ENCODE results near the gene NRL.

Gene NRL

DNA sequence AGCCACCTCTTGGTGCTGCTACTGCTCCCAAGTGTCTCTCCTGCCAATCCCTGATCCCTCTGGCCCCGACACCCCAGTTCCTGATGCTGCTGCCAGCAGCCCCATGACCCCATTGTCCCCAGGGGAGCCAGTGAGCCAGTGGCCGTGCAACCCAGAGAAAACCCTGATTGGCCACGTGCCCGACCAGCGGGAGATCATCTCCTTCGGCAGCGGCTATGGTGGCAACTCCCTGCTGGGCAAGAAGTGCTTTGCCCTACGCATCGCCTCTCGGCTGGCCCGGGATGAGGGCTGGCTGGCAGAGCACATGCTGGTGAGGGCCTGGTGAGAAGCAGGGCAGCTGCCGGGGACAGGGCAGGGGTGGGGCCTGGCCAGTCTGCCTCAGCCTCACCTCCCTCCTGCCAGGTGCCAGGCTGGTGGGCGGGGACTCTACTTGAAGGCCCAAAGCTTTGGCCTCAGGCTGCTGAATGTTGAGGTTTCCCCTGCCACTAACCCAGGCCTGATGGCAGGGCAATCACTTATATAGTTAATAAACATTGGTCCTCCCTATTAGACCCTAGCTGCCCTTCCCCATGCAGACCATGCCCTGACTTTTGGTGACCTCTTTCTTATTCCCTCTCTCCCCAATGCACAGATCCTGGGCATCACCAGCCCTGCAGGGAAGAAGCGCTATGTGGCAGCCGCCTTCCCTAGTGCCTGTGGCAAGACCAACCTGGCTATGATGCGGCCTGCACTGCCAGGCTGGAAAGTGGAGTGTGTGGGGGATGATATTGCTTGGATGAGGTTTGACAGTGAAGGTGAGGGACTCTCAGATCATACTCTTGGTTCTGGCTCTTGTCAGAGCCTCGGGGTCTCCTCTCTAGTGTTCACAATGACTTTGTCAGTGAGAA, 15.6 kb downstream of the NRL start:
- DNase-seq (ENCODE audit: low spot score) = no peak

DNA sequence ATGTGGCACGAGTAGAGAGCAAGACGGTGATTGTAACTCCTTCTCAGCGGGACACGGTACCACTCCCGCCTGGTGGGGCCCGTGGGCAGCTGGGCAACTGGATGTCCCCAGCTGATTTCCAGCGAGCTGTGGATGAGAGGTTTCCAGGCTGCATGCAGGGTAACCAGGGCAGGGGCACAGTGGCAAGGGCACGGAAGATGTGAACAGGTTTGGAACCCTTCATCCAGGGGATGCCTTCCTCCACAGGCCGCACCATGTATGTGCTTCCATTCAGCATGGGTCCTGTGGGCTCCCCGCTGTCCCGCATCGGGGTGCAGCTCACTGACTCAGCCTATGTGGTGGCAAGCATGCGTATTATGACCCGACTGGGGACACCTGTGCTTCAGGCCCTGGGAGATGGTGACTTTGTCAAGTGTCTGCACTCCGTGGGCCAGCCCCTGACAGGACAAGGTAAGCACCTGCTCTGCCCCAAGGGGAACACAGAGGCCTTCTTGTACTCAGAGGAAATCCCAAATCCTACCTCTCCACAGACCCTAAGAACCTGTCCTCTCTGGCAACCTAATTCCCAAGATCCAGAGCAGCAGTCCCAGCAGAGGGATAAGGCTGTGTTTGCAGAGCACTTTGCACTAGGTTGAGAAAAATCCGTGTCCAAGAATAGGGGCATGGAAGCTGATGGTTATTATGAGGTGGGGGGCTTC, 16.4 kb downstream of the NRL start:
- DNase-seq (ENCODE audit: low spot score) = no peak

DNA sequence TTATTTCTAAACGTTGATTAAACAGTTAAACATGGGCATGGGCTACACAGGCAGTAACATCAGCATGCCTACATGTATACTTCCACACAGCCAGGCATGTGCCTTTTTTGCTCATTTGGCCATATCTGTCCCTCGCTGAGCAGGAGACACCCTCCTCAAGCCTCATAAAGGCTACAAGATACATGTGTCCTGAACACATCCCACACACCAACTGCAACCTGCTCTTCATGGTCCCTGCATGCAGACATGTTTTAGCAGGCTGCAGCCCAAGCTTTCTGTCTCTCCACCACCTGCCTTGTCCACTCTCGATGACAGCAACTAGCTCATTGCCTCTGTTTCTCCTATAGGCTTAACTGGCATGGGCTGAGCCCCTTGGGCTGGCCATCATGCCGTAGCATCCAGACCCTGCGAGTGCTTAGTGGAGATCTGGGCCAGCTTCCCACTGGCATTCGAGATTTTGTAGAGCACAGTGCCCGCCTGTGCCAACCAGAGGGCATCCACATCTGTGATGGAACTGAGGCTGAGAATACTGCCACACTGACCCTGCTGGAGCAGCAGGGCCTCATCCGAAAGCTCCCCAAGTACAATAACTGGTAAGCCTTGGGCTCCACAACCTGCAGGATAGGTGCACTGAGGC, 18.1 kb downstream of the NRL start:
- no peak for DNase-seq (ENCODE audit: low spot score)

DNA sequence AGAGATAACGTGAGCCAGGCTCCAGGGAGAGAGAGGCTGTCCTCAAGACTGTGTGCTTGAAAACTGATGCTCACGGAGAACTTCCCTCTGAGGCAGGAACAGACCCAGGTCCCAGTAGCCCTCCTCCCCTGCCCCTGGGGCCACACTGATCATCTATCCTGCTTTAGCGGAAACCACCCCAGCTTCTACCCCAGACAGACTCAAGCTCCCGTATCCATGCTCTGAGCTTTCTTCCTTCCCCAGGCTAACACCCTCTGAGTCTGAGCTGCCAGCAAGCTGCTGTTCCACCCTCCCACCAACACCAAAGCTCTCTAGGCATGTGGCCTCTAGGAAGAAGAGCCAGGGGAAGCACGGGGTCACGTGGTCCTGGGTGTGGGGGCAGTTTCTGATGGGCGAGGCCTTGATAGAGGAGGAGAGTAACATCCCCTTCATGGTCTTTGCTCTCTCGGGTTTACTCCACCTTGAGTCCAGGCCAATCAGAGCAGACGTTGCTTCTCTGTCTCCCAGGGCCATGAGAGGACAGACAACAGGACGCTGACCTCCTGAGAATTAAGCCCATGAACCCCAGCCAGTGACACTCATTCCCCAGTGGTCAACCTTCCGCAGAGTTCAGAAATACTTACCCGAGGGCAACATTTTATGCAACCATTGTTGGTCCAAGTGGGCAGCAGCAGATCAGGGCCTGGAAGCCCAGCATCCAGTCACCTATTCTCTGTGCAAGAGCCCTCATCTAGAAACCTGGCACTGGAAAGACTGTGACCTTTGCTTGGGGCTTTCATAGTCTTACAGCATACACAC, 19.3 kb downstream of the NRL start:
- peak; percentile 85 for DNase-seq (ENCODE audit: low spot score)

DNA sequence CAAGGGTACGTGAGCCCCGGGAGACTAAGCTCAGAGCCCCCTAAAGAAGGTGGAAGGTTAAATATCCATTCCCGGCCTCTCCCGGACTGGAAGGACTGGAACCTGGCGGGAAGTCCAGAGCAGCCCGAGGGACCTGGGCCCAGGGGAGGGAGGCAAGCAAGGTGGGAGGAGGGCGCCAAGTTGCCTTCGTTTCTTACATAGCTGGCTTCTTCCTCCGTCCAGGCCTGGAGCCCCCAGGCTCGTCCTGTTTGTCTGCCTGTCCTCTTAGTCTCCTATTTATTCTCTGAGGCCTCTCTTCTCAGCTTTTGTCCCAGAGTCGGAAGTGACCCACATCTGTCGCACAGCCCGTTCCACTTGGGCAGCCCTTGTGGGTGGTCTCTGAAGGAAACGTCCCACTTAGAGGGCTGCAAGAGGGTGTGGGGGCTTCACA, 19.9 kb downstream of the NRL start:
- no peak for DNase-seq (ENCODE audit: low spot score)

- DNase-seq (ENCODE audit: low spot score) = peak; percentile 100
Observed at GRCh38 chr14:24093901-24094840, 20.6 kb downstream of the NRL start, which contains the start of gene PCK2. Gene PCK2, plus strand, starts transcription at chr14:24094311. Its CDS starts 95 bp downstream, at chr14:24094406.

GRCh38 chr14:24093207-24093900, 21.4 kb downstream of the NRL start:
- DNase-seq (ENCODE audit: low spot score) = no peak

DNA sequence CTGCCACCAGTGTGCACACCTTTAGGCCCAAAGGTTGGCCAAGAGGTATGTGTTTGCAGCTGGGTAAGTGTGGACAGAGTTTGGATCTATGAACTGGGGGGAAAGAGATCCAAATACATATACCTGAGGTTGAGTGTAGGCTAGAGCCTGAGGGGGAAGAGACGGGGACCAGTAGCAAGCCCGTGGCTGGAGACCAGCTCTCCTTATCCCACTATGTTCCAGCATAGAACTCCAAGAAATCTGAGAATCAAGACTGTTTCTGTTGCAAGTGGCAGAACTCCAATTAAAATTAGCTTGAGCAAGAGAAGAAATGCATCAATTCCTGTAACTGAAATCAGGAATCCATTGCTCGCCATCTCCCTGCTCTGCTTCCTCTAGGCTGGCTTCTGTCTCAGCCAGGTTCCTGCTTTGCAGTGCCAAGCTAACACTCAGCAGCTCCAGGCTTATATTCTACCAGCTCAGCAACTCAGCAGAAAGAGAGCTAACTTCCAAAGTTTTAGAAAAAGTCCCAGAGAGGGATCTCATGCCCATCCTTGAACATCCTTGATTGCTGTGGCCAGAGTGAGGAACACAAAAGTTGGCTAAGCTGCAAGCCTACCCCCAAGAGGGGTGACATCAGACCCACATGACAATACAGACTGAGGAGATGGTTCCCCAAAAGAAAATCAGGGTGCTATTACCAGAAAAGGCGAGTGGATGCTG, 22.1 kb downstream of the NRL start:
- no peak for DNase-seq (ENCODE audit: low spot score)

DNA sequence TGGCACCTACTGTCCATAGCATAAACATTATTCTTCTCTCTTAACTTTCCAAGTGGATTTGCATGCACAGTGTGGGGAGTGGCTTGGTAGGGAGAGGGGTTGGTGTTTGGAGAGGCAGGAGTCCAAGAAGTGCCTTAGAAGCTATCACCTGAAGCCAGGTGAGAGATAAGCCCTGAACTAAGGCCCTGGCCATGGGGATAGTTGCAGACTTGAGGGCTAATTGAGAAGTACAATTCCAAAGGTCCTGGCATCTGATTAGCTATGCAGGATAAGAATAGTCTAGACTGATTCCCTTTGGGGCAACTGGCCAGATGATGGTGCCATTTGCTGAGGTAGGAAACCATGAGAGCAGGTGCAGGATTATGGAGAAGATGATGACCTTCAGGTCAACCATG, 22.6 kb downstream of the NRL start:
- no peak for DNase-seq (ENCODE audit: low spot score)

- no peak for DNase-seq (ENCODE audit: low spot score)
Observed at GRCh38 chr14:24089890-24090289, 24.9 kb downstream of the NRL start.

GRCh38 chr14:24088095-24088494, 26.7 kb downstream of the NRL start:
- DNase-seq (ENCODE audit: low spot score) = no peak

- DNase-seq (ENCODE audit: low spot score) = no peak
Observed at GRCh38 chr14:24087004-24087403, 27.7 kb downstream of the NRL start.

- DNase-seq (ENCODE audit: low spot score) = no peak
Observed at GRCh38 chr14:24086193-24086955, 28.4 kb downstream of the NRL start.

DNA sequence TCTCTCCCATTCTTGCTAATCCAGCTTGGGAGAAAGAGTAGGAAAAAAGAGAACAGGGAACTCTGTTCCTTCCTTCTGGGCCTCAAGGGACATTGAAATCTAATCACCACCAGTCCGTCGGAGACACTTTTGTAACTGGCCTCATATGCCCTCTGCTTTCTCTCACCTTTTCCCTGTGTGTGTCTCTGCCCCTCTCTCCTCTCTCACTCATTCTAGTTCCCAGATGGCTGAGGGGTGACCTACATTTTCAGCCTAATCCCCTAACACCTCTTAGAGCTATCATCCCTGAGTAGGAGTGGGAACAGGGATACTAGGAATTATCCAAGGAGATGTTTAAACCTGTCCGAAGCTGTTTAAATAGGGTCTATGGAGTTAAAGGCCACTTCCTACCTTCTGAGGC, 29.5 kb downstream of the NRL start:
- no peak for DNase-seq (ENCODE audit: low spot score)

DNA sequence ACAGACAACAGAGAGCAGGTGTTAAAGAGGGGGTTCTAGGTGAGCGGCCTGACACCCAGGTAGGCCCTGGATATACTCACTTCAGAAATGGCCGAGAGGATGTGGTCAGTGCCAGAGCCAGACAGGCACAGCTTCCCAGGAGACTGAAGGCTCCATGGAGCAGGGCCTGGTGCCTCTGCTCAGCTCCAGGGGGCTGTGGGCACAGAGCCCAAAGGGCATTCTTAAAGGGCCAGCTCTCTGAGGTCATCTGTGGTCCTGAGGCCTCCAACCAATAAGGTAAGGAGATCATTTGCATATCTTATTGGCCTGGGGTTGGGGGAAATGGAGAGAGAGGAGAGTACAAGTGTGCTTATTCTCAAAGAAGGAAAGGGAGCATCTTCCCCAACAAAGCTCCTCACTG, 30.3 kb downstream of the NRL start:
- no peak for DNase-seq (ENCODE audit: low spot score)

DNA sequence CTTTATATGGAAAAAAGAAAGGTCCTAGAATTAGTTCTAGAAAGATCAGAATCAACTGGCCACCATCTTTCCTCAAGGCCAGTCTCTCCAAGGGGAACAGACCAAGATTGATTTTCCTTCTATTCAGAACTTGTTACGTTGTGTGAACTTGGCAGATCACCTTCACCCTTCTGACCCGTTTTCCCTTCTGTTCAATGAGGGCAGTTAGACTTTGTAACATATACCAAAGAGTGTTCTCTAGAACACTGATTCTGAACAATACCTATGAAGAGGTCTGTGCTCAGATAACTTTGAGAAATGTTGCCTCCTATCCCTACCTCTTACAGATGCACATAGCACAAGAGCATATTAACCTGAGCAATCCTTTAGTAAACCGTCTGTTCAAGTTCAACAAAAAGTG, 31.3 kb downstream of the NRL start:
- DNase-seq (ENCODE audit: low spot score) = no peak

DNA sequence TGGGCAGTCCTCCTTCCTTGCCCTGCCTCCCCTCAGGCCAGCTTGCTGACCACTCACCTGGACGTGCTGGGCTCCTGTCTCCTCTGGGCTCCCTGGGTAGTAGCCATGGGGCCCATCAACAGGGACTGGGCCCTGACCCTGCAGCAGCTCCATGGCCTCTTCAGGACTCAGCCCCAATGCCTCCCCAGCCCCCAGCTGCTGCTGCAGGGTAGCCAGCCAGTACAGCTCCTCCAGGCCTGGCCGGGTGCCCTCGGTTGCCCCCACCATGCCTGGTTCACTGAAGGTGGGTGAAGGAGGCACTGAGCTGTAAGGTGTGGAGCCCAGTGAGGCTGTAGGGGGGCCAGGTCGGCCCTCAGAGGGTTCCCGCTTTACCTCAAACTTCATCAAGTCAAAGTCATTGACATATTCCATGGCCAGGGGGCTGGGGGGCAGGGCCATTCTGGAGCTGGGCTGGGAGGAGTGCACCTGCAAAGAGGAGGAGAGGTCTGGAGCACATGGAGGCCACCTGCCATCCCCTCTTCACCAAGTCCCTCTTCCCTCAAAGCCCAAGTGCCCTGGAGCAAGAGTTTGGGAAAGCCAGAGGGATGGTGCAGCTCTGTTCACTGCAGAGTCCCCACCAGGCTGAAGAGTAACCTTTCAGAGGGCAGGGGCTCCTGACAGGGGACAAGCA, 32.2 kb downstream of the NRL start:
- DNase-seq (ENCODE audit: low spot score) = no peak

GRCh38 chr14:24081739-24082211, 33.0 kb downstream of the NRL start:
- no peak for DNase-seq (ENCODE audit: low spot score)

Data from GM03348 (cell line).